HG03103 (cell line): Measurements from ENCODE around the gene DUS2.

Experiments
- ATAC-seq: cut with Tn5 transposase; IDR thresholded peaks from one replicate; pipeline ENCODE4 v1.9.1; 2021; ENCODE audit warnings: low read depth; ENCODE audit not compliant: unreplicated experiment

Gene DUS2

DNA sequence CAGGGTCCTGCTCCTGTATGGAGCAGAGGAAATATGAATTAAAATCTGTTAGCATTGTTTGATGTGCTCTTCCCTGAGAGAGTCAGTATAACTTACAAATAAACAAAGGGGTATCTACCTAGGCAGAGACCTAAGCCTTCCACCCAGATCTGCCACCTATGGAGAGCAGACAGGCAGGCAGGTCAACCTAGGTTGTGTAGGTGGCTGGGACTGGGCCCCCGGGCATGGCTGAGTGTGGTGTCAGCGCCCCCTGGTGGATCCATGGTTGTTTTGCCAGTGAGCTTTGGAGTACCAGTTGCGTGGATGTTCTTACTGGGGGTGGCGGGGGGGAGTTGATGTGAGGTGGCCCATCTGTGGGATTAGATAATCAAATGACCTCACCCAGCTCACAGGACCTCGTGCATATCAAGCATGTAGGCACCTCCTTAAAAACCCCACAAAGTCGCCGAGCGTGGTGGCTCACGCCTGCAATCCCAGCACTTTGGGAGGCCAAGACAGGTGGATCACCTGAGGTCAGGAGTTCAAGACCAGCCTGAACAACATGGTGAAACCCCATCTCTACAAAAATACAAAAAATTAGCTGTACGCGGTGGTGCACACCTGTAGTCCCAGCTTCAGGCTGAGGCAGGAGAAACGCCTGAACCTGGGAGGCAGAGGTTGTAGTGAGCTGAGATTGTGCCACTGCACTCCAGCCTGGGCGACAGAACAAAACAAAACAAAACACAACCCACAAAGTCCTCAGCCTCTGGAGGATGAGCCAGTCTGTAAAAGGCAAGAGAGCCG, 17.6 kb downstream of the DUS2 start:
- ATAC-seq: no peak

DNA sequence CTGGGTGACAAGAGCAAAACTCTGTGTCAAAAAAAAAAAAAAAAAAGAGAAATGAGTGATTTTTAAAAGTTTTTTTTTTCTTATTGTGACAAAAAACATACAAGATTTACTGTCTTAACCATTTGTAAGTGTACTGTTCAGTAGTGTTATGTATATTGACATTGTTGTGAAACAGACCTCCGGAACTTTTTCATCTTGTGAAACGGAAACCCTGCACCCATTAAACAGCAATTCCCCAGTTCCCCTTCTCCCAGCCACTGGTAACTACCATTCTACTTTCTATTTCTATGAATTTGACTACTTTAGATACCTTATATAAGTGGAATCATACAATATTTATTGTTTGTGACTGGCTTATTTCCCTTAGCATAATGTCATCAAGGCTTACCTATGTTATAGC, 18.7 kb downstream of the DUS2 start:
- no peak for ATAC-seq

DNA sequence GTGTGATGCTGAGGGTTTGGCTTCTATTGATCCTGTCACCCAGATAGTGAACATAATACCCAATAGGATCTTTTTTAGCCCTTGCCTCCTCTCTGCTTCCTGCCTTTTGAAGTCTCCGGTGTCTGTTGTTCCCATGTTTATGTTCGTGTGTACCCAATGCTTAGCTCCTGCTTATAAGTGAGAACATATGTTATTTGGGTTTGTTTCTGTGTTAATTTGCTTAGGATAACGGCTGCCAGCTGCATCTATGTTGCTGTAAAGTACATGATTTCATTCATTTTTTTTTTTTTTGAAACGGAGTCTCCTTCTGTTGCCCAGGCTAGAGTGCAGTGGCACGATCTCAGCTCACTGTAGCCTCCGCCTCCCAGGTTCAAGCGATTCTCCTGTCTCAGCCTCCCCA, 23.0 kb downstream of the DUS2 start:
- ATAC-seq: no peak

DNA sequence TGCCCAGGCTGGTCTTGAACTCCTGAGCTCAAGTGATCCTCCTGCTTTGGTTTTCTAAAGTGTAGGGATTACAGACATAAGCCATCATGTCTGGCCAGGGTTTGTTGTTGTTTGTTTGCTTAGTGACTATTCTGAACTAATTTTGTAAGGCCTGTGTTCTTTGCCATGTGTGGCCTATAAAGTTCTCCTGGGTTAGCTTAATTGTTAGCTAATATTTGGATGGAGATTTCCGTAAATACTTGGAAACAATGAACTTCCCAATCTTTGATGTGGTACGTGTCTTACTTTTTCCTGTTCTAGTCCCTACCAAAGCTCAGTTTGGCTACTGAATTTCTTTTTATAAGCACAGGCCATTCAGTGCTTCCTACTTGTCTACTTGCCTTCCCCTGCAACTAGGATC, 24.9 kb downstream of the DUS2 start:
- ATAC-seq: no peak

DNA sequence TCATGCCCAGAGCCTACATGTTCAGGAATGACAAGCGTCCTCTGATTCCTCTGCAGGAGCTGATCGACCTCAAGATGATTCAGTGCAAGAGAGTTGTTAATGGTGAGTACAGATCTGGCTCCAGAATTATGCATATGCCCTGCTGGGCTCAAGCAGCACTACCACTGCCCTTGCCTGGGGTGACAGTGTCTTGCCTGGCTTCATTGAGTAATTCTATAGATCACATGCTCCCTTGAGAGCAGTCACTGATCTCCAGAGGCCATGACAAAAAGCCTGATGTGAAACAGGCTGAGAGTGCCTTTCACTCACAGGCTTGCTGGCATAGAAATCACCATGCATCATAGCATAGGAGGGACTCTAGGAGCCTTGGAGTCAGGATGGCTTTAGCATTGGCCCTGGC, 26.4 kb downstream of the DUS2 start:
- no peak for ATAC-seq

DNA sequence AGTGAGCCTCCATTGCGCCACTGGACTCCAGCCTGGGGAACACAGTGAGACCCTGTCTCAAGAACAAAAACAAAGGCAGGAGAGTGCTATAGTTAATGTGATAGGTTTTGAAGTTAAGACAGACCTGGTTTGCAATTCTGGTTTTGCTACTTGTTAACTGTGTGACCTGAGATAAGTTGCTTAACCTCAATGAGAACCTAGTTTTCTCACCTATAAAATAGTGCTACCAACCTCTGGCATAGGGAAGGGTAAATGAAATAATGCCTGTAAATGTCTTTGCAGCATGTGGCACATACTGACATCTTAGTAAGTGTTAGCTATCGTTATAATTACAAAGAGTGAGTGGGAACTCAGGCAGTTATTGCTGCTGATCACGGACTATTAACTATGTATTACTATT, 32.3 kb downstream of the DUS2 start:
- ATAC-seq: no peak

DNA sequence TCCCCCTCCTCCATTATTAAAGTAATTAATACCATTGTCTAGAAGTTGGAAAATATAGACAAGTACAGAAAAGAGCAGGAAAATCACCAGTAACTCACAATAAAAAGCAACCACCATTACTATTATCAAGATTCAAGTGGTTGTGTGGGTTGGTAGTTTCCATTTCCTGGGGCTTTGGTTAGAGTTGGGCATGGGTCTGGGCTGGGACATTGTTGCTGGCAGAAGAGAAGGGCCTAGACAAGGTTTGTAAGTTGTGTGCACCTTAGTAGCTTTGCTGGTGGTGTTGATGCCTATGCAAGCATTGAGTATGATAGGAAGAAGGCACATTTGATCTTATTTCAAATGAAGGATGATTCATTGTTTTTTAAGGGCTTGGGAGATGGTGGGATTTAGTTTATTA, 36.7 kb downstream of the DUS2 start:
- ATAC-seq: no peak

DNA sequence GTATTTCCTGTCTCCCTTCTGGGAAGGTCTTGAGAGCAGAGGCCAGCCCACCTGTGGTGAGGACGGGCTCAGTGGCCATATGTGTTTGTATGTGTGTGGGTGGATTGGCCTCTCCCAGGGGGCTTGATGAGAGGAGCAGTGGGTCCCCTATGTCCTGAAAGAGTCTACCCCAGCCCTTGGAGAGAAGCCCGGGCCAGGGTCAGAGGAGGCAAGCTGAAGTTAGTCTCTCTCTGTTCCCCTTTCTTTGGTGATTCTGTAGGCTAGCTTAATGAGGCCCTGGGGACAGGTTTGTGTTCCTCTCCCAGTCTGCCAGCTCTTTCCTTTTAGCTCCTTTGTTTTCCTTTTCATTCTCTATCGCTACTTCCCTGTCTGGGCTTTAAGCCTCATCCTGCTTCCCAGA, 38.3 kb downstream of the DUS2 start:
- ATAC-seq: no peak

DNA sequence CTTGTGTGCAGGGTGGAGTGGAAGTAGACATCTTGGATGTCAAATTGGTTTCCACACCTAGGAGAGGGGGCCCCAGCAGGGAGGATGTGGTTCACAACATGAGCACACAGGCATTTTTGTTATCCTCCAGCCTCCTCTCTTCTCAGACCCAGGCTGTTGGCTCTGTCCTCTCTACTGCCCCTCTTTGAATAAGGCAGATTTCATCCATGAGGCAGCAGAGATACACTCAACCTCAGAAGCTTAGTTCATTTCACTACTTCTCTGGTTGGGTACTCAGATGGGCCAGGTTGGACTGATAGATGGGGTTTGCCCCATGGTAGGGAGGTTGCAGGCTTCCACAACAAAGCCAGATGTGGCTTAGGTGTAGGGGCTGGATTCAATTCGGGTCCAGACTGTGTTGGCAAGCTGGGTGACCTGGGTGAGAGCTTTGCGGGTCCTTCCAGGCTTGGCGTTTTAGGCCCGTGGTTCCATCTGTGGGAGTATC, 39.9 kb downstream of the DUS2 start:
- no peak for ATAC-seq

DNA sequence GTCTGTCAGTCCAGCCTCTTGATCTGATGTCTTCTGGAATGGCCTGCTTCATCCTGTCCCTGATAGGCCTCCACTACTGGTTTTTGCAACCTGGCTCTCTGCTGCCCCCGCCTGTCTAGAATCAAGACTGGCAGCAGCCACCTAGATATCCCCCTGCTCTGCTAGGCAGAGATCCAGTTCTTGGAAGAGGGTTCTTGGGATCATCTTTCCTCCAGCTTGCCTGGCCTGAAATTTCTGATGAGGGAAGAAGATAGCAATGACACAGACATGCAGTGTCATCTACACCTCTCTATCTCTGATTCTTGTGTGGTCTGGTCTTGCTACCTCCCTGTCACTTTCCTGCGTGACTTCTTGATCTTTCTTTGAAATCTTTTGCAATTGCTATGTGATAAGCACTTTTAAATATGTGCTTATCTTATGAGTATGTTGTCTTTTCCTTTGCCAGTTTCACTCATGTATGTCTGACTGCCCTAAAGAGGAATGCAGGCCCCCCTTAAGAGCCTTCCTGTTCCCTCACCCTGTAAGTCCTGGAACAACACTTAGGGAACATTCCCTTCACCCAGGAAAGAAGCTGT, 41.8 kb downstream of the DUS2 start:
- ATAC-seq: no peak

DNA sequence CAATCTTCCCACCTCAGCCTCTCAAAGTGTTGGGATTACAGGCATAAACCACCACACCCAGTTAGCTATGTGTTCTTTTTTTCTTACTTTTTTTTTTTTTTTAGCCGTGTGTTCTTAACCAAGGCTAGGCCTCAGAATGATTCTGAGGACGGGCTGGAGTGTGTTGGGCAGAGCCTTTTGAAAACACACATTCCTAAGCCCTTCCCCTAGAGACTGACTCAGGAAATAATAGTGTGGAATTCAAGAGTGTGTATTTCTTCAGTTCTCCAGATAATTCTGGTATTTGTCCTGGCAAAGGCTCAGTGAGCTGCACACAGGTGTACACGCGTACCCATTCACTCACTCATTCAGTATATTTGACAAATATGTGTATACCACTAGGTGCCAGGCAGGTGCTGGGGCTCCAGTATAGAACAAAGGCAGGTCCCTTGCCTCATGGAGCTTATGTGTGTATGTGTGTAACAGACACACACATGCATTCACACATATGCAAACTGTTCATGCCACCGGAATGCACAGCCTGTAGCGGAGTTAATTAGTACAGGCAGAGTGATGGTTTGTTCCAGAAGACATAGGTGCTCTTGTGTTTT, 42.7 kb downstream of the DUS2 start:
- no peak for ATAC-seq

DNA sequence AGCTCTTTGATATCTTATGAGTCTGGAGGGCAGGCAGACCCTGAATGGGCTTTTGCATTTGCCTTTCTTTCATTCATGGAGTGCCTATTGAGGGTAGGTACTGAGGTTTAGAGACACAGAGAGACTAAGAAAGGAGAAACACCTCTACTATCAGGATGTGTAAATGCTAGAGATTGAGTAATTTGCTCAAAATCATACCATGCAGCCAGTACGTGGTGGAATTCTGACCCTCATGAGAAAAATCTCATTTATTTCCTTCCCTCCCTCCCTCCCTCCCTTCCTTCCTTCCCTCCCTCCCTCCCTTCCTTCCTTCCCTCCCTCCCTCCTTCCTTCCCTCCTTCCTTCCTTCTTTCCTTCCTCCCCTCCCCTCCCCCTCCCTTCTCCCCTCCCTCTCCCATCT, 43.7 kb downstream of the DUS2 start:
- ATAC-seq: no peak

DNA sequence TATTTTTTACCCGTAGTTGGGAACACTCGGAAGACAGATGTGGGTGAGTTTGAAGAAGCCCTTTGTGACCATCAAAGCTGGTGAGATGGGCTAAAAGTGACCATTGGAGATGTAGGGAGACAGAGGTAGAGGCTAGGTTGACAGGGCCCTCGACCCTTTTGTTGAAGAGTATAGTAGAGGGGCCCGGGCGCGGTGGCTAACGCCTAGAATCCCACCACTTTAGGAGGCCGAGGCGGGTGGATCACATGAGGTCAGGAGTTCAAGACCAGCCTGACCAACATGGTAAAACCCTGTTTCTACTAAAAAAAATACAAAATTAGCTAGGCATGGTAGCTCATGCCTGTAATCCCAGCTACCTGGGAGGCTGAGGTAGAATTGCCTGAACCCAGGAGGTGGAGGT, 45.8 kb downstream of the DUS2 start:
- ATAC-seq: no peak

DNA sequence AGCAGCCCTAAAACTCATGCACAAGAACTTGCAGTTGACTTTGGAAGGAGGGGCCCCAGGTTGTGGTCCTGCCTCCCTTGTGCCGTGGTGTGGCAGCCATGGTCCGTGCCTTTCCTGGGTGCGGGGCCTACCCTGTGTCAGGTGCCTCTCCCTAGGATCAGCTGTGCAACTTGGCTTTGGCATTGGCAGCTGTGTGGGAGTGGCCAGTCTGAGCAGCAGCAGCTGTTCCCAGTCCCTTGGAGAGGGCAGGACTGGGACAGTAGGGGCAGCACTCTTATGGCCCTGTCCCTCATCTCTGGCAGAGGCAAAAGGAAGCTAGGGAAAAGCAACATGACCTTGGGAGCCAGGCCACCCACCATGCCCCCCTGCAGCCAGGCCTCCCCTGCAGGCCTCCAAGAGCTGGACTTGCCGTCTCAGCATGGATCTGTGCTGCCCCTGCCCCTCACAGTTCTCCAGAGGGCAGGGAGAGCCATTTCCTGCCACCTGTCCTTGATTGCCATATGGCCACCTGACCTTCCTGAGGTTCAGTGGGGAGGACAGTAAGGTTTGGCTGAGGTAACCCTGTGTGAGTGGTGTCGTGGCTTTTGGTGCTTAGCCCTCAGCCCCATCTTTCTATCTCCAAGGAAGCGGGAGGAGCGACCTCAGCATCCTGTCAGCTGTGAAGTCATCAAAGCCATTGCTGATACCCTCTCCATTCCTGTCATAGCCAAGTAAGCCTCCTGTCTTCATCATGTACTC, 46.6 kb downstream of the DUS2 start:
- ATAC-seq: no peak

DNA sequence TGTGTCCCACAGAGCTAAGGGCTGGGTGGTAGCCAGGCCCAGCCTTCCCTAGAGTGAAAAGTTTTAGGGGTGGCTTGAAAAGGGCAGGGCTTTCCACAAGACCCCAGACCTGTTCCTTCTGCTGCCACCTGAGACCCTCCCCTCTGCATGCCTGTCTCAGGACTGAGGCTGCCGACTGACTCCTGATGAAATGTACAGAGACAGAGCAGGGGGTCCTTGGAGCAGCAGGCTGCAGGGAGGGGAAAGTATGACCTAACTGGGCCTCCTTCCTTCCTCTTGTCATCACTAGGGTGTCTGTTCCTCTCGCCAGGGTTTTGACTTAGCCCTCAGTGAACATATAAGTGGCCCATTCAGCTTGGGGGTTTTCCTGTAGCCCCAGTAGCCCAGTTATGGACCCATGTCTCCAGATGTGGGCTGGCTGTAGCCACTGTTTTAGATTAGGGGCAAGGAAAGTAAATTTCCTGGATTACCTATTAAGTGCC, 47.2 kb downstream of the DUS2 start:
- no peak for ATAC-seq

DNA sequence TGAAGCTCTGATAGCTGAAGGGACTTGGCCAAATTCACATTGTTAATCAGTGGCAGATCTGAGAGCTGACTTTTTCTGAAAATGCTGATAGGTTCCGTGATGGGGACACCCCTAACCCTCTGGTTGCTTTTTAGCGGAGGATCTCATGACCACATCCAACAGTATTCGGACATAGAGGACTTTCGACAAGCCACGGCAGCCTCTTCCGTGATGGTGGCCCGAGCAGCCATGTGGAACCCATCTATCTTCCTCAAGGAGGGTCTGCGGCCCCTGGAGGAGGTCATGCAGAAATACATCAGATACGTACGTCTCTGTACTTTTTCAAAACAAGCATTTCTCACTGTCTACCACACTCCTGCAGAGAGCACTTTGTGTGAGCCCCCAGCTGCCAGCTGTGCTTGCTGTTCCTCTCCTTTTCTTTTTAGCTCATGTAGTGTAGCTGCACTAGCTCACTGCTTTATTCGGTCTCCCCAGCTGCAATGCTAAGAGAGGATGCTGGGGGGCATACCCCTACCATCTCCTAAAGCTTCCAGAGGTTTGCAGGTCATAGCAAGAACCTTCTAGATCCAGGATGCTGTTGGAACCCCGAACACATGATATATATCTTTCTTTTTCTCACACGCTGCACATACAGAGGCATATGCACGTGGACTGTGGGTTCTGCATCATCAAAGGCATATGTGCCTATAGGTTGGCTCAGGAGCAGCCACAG, 47.9 kb downstream of the DUS2 start:
- ATAC-seq: no peak

DNA sequence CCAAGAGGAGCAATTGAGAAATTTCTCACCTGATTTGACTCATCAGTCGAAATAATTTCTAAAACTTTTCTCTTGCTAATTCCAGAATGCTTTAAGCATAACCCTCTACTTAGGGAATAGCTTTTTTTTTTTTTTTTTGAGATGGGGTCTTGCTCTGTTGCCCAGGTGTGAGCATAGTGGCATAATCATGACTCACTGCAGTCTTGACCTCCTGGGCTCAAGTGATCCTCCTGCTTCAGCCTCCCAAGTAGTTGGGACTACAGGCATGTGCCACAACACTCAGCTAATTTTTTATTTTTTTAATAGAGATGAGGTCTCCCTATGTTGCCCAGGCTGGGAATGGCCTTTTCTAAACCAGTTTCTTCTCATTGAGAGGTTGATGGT, 48.4 kb downstream of the DUS2 start:
- ATAC-seq: no peak

DNA sequence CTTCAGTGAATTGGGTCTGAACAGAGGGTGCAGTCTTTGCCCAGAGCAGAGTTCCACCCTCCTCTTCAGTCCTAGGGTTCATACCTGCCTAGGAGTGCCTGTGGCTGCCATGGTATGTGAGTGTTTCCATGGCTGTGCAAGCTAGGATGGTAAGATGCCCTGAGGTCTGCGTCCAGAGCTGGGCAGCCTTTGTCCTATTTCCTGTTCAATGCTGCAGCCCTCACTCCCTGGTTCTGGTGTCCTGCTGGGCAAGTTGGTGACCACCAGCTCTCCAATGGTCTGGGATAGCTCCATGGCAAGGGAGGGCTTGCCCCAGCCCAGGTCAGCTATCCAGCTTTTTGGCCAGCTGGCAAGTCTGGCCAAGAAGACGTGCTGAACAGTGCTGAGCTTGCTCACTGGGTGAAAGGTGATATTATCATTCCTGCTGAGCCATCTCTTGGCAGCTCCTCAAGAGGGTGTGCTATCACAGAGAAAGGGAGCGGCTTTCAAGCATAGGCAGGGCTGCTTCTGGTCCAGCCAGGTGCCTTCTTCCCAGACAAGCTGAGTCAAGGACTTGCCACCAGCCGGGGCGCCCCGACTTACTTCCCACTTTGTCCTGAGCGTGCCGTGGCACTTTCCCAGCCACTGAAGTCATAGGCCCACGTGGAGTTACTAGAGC, 49.1 kb downstream of the DUS2 start:
- ATAC-seq: no peak

DNA sequence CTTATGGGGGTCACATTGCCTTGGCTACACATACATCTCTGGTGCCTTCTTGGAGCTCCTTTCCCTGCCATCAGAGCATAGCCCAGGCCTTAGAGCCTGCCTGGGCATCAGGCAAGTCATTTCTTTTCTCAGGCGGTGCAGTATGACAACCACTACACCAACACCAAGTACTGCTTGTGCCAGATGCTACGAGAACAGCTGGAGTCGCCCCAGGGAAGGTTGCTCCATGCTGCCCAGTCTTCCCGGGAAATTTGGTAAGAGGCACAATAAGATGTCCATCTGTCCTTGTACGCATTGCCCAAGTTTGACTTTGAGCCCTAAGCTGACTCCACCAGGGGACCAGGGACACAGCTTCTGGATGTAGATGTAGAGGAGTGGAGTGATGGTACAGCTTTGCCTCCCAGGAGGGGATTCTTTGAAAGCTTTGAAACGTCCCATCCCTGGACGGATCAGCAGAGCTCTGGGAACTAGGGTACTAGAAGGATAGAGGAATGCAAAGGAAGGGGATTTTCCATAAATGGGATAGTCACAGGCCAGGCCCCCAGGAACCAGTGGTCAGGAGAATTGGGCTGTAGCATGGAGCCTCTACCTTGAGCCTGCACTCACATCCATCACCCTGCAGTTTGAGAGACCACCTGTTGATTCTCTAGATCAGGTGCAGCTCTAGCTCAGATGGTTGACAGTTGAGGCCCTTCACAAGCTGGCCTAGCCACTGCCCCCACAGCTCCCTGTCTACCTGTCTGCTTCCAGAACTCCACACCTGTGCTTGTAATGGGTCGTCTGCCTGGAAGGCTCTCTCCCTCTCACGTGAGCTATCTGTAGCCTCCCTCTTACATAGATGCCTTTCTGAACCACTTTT, 51.0 kb downstream of the DUS2 start:
- ATAC-seq: no peak
